Measurements from ENCODE around the gene DDX53. TPM values are rescaled to one million over a fixed set of nuclear protein-coding genes. Genes with fewer than 3 reads are reported as not detected.

Gene DDX53
- total RNA-seq, 1 donor from 2014 or later = not detected

- DNase-seq (ENCODE audit: missing footprints) = no peak
- intact Hi-C loops (cut with DNase I) = no loop called here
- ATAC-seq = no peak
Measured at GRCh38 chrX:23035493-23035892, 35.7 kb downstream of the DDX53 start.

GRCh38 chrX:23046443-23046842 is 46.7 kb downstream of the DDX53 start:
- intact Hi-C loops (cut with DNase I) = no loop called here
- DNase-seq (ENCODE audit: missing footprints) (no peak), ATAC-seq (no peak)

- ATAC-seq (no peak), DNase-seq (ENCODE audit: missing footprints) (no peak)
- intact Hi-C loops (cut with DNase I) = no loop called here
Measured at GRCh38 chrX:23048806-23049573, 49.2 kb downstream of the DDX53 start.

- DNase-seq (ENCODE audit: missing footprints) (no peak), ATAC-seq (no peak)
- intact Hi-C loops (cut with DNase I) = no loop called here
Measured at GRCh38 chrX:23052324-23052723, 52.6 kb downstream of the DDX53 start.
